Stimulated activated naive CD8-positive, alpha-beta T cell treated with anti-CD3 and anti-CD28 coated beads, Interleukin-15, Interleukin-2, amounts not matched to agents 100 ng/mL and 50 ng/mL, for 24 hours (primary cell): ENCODE data around the gene CNST.
"Not testable (repeated sequence)": the region's sequence is repeated elsewhere in the genome, so short reads cannot be mapped to it uniquely, and the experiment has no call there.

Experiments
- H3K27ac Mint-ChIP-seq: one replicate; pipeline ENCODE4 v1.8.0; 2021; ENCODE audit warnings: mild to moderate bottlenecking, mixed read lengths
- H3K27me3 Mint-ChIP-seq: one replicate; pipeline ENCODE4 v1.8.0; 2021; ENCODE audit warnings: mixed read lengths
- H3K36me3 Mint-ChIP-seq: one replicate; pipeline ENCODE4 v1.8.0; 2021; ENCODE audit warnings: low read depth, mixed read lengths
- H3K4me1 Mint-ChIP-seq: one replicate; pipeline ENCODE4 v1.8.0; 2021; ENCODE audit warnings: low read depth, mixed read lengths
- H3K4me3 Mint-ChIP-seq: one replicate; pipeline ENCODE4 v1.8.0; 2021; ENCODE audit warnings: mild to moderate bottlenecking, mixed read lengths
- H3K9me3 Mint-ChIP-seq: one replicate; pipeline ENCODE4 v1.8.0; 2021; ENCODE audit warnings: mixed read lengths

CNST gene

DNA sequence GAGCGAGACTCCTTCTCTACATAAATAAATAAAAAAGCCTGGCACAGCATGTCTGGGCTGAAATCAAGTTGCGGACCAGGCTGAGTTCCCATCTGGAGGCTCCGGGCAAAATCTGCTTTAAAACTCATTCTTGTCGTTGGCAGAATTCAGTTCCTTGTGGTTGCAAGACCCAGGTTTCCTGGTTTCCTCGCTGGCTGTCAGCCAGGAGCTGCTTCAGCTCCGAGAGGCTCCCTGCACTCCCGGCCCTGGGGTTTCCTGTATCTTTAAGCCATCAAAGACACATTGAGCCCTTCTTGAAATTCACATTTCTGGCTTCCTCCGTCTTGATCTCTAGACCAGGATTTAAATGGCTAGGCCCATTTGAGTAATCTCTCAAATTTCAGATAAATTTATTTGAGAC is 137.3 kb downstream of the CNST start:
- no peak overlapping the region for H3K4me3 Mint-ChIP-seq
- no peak overlapping the region for H3K27ac Mint-ChIP-seq
- H3K27me3 Mint-ChIP-seq, result peaks cover 8% of the 10 kb centered on the region
- no peaks in the 10 kb centered on the region for H3K9me3 Mint-ChIP-seq
- peaks cover 7% of the 10 kb centered on the region for H3K4me1 Mint-ChIP-seq
- no peaks in the 10 kb centered on the region for H3K36me3 Mint-ChIP-seq

DNA sequence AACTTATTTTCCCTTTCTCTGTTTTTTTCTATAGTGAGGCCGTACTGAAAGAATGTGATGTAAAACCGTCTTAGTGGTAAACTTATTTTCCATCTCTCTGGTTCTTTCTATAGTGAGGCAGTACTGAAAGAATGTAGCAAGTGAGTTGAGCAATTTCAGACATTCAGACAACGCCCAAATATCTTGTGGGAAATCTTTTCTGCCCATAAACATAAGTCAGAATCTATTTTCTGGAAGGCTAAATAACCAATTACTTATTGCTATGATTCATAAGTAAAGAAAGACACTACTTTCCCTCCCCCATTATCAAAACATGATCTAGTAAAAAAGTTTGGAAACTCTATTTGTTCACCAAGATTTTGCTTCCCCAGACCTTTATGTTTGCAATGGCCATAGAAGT is 139.1 kb downstream of the CNST start:
- Mint-ChIP-seq H3K4me1 (no peaks in the 10 kb centered on the region), H3K4me3 (no peak overlapping the region), H3K27me3 (peaks cover 8% of the 10 kb centered on the region), H3K27ac (no peak overlapping the region), H3K9me3 (peaks cover 4% of the 10 kb centered on the region), H3K36me3 (no peaks in the 10 kb centered on the region)

GRCh38 chr1:246708166-246708565 is 141.9 kb downstream of the CNST start:
- Mint-ChIP-seq H3K27me3 (peaks cover 11% of the 10 kb centered on the region), H3K27ac (no peak overlapping the region), H3K4me1 (no peaks in the 10 kb centered on the region), H3K9me3 (peaks cover 4% of the 10 kb centered on the region), H3K36me3 (no peaks in the 10 kb centered on the region), H3K4me3 (no peak overlapping the region)

DNA sequence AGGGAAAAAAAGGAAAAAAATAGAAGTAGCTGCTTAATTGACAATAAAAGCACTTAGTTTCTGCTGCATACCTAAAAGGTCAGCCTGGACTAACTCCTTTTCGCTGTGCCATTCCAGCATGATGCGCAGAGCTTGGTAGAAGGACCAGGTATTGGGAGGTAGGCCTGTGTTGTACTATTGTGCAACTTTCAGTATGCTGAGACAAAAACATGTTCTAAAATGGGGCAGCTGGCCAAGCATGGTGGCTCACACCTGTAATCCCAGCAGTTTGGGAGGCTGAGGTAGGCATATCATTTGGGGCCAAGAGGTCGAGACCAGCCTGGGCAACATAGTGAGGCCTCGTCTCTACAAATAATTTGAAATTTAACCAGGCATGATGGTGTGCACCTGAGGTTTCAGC is 142.9 kb downstream of the CNST start:
- Mint-ChIP-seq H3K4me3 (no peak overlapping the region), H3K9me3 (peaks cover 4% of the 10 kb centered on the region), H3K36me3 (no peaks in the 10 kb centered on the region), H3K27ac (no peak overlapping the region), H3K27me3 (peaks cover 11% of the 10 kb centered on the region), H3K4me1 (no peaks in the 10 kb centered on the region)

DNA sequence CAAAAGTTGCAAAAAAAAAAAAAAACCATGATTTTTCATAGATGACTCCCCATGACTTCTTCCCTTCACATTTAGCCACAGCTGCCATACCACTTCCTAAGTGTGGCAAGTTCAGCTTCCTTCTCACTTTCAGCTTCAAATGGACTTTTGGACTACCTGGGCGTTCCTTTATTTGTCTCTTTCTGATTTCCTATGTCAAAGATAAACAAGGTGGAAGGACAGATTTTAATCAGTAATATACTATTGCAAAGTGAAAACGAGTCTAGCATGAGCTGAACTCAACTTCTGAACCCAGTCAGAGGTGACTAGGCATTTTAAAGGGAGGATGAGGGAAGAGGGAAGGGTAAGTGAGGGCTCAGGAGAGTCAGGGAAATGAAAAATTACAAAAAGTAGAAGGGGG is 143.6 kb downstream of the CNST start:
- H3K4me1 Mint-ChIP-seq, result no peaks in the 10 kb centered on the region
- H3K36me3 Mint-ChIP-seq, result no peaks in the 10 kb centered on the region
- H3K4me3 Mint-ChIP-seq, result no peak overlapping the region
- peaks cover 8% of the 10 kb centered on the region for H3K27me3 Mint-ChIP-seq
- no peak overlapping the region for H3K27ac Mint-ChIP-seq
- peaks cover 4% of the 10 kb centered on the region for H3K9me3 Mint-ChIP-seq

DNA sequence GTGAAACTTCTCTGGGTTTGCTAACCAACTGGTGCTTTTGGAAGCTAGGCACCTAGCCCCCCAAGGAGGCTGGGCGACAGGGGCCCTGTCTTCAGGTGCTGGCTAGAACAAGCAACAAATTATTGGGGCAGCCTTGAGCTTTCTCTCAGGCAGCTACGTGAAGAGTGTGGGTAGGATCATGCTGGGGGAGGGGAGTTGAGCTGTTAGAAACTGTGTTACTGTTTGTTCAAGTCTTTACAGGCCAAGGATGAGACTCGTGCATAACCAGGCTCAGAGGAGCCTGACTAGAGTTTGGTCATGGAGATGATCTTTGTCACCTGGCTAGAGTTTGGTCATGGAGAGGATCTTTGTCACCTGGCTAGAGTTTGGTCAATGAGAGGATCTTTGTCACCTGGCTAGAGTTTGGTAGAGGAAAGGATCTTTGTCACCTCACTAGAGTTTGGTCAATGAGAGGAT is 145.3 kb downstream of the CNST start:
- Mint-ChIP-seq H3K27me3 (peaks cover 12% of the 10 kb centered on the region), H3K4me1 (no peaks in the 10 kb centered on the region), H3K4me3 (no peak overlapping the region), H3K27ac (no peak overlapping the region), H3K36me3 (no peaks in the 10 kb centered on the region), H3K9me3 (peaks cover 4% of the 10 kb centered on the region)

- not testable (repeated sequence) for H3K4me1 Mint-ChIP-seq, H3K4me3 Mint-ChIP-seq, H3K27ac Mint-ChIP-seq, H3K9me3 Mint-ChIP-seq, H3K36me3 Mint-ChIP-seq
- H3K27me3 Mint-ChIP-seq, result peaks cover 18% of the 10 kb centered on the region
Observed at GRCh38 chr1:246712428-246712827, 146.2 kb downstream of the CNST start.
